HG03469 (cell line): Measurements from ENCODE around the gene DIRAS1.

ENCODE experiments used
- ATAC-seq: cut with Tn5 transposase; IDR thresholded peaks from one replicate; pipeline ENCODE4 v1.9.1; 2021; ENCODE audit warnings: mild to moderate bottlenecking, moderate library complexity, moderate number of reproducible peaks; ENCODE audit not compliant: unreplicated experiment

Gene DIRAS1

GRCh38 chr19:2728783-2729387 lies 7.7 kb upstream of the DIRAS1 start:
- ATAC-seq = no peak

GRCh38 chr19:2727640-2727944 lies 6.4 kb upstream of the DIRAS1 start:
- no peak for ATAC-seq

DNA sequence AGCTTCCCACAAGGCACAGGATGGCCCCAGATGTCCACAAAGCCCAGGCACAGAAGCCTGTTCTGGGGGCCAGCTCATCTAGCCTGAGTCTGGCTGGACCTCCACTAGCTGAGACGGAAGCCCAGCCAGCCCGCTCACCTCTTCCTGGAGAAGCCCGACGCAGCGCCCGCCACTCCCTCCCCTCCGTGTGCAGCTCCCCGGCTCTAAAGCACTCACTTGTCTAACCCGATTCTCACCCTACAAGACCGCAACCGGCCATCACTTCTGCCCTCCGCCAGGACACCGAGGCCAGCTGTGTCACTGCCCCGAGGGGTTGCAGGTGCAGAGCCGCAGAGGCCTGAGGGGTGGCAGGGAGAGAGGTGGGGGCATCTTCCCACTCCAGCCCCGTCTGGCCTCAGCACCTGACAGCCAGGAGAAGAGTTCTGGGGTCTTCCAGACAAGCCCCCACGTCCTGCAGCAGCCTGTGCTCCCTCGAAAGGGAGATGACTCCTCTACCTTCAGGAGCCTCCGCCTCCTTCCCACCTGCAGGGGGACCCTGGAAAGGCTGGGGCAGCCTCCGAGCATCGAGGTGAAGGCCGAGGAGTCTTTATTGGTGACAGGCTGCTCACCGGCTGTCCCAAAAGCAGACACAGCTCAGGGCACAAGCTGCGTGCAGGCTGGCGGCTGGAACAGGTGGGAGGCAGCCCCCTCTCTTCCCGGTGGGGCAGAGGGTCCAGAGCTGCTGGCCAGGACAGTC lies 5.9 kb upstream of the DIRAS1 start:
- ATAC-seq = no peak

DNA sequence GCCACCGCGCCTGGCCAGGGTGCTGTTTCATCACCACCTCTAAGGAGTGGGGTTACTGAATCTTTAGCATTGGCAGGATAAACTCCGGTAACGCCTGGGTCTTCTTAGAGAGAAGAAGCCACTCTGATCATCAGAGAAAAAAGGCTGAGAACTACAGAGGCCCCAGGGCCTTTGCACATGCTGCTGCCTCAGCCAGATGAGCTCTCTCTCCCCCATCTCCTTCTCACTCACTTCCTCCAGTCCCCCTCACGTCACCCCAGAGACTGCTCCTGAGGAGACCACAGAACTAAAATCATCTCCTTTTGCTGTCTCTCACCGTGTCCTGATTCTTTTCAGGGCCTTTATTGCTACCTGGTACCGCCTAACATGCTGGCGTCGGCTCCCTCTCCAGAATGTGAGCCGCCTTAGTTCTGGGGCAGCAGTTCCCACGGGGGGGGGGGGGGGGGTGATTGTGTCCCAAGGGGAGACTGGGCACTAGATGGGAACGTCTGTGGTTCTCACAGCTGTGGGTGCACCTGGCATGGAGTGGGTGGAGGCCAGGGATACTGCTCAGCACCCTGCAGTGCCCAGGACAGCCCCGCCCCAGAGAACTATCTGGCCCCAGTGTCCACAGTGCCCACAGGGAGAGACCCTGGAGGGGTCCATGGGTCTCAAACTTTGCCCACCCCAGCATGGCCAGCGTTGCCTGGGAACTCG lies 5.1 kb upstream of the DIRAS1 start:
- no peak for ATAC-seq

DNA sequence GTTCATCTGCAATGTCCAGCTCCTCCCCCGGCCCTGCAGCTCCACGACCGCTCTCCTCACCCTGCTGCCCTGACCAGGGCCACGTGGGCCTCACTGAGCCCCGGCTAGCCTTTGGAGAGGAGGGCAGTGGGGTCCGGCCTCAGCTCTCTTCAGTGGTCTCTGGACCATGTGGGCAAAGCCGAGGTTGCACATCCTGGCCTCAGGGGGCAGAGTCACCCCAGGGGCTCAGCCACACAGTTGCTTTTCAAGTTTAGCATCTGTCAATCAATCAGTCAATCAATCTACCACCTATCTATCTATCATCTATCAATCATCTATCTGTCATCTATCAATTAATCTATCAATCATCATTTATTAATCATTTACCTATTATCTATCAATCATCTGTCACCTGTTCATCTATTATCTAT lies 3.0 kb upstream of the DIRAS1 start:
- no peak for ATAC-seq

DNA sequence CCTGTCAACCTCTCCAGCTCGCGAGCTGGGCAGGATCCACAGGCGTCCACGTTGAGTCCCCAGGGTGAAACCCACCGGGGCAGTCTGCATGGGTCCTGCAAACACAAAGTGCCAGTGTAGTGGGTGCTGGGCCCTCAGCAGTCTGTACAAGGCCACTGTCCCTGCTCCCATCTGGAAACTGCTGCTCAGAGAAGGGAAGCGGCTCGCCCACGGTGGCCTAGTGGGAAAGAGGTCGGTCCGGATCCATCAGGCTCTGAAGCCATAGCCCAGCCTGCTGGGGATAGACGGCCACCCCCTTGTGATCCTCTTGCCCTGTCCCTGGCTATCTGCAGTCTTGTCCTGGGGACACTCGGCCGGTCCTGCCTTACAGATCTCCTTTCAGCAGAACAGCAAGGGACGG lies 2.6 kb upstream of the DIRAS1 start:
- ATAC-seq = no peak

GRCh38 chr19:2723345-2723715 lies 2.2 kb upstream of the DIRAS1 start:
- ATAC-seq = no peak

GRCh38 chr19:2722541-2723344 lies 1.6 kb upstream of the DIRAS1 start:
- ATAC-seq = no peak

DNA sequence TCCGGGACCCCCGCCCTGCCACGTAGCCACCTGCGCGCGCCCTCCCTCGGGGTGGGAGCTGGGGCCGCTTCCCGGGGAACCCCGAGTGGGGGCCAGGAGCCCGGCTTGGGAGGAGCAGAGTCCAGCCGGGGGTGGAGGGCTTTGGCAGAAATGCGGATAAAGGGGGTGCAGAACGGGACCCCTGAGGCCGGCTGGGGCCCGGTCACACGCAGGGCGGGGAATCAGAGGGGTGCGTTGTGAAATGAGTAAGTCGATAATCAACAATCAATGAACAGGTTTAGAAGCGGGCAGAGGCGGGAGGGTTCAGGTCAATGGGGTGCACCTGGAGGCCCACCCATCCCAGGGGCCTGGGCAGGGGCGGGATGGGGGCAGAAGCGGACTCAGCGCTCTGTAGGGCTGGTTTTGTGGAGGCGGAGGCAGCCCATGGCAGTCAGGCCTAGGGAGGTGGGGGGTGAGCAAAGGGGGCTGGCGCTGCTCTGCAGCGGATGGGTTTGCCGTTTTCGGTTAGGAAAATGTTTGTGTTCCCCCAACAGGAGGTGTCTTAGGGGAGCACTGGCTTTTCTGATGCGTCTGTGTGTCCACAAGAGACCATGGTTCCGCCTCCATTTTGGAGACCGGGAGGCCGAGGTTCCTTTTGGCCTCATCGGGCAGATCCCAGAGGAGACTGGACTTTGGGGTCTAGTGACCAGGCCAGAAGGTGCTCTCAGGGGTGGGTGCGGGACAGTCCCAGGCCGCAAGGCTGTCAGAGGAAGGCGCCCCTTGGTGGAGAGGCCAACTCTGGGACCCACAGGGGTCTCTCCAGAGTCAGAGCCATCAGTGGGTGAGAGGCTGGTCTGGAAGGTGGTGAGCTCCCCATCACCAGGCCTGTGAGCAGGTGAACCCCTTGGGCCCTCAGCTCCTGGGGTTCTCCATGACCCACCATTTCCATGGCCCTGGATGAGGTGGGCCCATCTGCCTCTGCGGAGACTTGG lies 683 bp upstream of the DIRAS1 start:
- no peak for ATAC-seq

GRCh38 chr19:2719920-2720776 lies 1.0 kb downstream of the DIRAS1 start:
- ATAC-seq = no peak

- ATAC-seq = no peak
Measured at GRCh38 chr19:2719232-2719735, 1.9 kb downstream of the DIRAS1 start.

- no peak for ATAC-seq
Measured at GRCh38 chr19:2717638-2718541, 3.3 kb downstream of the DIRAS1 start.

DNA sequence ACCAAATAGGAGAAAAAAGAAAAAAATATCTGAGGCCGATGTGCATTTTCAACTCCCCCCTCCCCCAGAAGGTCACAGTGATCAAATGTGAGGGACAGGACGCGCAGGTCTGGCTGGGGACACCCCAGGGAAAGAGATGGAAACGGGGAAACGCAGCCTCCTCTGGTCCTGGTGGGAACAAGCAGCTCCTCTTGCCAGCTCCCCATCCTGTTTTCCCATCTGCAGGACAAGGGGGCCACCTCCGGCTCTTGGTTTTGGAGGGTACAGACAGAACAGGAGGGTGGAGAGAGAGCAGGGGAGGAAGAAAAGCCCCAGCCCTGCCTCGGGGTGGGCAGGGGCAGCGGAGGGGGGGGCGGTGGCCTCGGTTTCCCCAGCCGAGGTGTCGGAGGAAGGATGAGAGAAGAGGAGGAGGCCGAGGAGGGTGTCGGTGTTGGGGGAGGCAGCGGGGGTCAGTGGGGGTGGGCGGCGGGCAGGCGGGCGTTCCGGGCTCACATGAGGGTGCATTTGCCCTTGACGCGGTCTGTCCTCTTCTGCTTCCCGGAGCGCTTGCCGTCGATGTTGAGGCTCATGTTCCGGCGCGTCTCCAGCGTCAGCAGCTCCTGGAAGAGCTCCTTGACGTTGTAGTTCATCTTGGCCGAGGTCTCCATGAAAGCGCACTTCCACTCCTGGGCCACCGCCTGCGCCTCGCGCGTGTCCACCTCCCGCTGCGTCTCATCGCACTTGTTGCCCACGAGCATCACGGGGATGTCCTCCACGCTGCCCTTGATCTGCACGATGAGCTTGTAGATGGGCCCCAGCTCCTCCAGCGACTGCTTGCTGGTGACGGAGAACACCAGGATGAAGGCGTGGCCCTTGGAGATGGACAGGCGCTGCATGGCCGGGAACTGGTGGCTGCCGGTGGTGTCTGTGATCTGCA lies 4.2 kb downstream of the DIRAS1 start:
- no peak for ATAC-seq

DNA sequence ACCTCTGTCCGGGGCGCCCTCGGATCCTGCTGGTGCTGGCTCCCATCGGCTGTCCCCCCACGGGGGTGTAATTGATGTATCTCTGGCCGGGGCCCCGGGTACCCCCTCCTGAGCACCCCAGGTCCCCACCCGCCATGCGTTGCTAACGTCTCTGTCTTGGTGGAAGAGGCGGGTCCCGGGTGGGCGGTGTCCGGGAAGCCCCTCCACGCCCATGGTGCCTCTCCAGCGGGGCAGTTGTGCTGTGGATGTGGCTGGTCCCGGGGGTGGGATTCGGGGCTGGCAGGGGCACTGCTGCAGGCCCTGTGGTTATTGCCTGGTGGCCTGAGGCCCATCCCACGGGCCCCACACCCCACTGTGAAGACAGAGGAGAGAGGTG lies 4.9 kb downstream of the DIRAS1 start:
- ATAC-seq = no peak

DNA sequence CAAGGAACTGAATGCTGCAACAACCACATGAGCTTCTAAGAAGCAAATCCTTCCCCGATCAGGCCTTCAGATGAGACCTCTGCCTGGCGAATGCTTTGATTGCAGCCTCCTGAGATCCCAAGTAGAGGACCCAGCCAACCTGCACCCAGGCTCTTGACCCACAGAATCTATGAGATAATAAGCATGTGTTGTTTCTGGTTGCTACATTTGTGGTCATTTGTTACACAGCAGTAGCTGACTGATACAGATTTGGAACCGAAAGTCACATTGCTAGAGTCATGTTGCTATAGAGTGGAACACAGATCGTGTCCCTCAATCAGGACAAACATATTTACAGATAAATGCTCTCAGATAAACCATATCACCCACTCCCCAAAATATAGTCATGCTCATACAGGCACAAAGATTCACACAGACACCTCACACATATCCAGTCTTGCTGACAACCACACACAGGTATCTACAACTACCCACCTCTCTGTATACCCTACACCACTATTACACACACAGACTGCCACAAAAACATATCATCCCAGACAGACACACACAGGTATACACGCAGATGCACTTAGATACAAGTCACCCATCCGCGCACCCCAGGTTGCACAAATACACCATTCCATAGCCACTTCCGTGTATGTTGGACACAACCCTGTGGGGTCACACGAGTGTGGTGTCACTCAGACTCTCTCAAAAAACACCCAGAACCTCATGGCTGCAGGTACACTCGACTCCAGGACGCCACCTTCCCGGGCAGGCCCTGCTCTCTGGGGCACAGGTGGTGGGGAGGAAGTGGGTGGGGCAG lies 5.5 kb downstream of the DIRAS1 start:
- ATAC-seq = no peak

- ATAC-seq = no peak
Measured at GRCh38 chr19:2714531-2715269, 6.5 kb downstream of the DIRAS1 start.
